ENCODE data around the gene CNOT6. TPM values are rescaled to one million over a fixed set of nuclear protein-coding genes. Genes with fewer than 3 reads are reported as not detected.

The CNOT6 gene
- total RNA-seq, 3 donors from 2014 or later = 29.5 to 33.0 (median 30.4) TPM

DNA sequence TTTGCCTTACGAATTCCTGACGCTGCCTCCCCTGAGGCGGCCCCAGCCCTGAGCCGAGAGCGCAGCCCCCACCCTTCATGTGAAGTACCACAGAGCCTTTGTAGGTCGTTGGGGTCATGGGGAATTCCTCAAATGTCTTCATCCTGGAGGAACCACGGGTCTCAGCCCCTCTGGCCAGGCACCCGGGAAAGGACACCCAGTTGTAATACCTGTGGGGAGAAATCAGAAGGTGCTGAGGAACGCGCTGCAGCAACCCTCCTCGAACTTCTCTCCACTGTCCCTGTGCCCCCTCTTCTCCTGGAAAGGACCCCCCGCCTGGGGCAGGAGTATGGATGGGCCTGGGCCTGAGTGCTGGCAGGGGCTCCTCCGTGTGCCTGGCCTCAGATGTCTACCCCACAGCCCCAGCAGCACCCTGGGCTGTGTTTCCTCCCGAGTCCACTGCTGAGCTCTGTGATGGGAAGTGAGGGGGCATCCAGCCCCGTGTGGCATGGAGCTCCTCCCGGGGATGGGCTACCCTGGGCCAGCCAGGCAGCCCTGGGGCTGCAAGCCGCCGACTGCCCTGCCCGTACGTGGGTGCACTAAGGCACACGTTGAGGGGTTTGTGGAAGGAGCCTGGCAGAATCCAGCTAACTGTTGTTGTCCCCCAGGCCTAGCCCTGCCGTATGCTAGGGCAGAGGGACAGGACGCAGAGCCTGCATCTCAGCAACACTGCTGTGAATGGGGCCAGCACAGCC lies 115.8 kb downstream of the CNOT6 start:
- no peak overlapping the region for H3K4me3 Mint-ChIP-seq
- DNase-seq = no peak
- no peaks in the 10 kb centered on the region for H3K27me3 Mint-ChIP-seq (ENCODE audit: low read depth)
- no peaks in the 10 kb centered on the region for H3K36me3 Mint-ChIP-seq (ENCODE audit: insufficient read depth)
- no peak for ATAC-seq
- no peaks in the 10 kb centered on the region for H3K4me1 Mint-ChIP-seq (ENCODE audit: low read depth)
- H3K9me3 Mint-ChIP-seq = no peaks in the 10 kb centered on the region

DNA sequence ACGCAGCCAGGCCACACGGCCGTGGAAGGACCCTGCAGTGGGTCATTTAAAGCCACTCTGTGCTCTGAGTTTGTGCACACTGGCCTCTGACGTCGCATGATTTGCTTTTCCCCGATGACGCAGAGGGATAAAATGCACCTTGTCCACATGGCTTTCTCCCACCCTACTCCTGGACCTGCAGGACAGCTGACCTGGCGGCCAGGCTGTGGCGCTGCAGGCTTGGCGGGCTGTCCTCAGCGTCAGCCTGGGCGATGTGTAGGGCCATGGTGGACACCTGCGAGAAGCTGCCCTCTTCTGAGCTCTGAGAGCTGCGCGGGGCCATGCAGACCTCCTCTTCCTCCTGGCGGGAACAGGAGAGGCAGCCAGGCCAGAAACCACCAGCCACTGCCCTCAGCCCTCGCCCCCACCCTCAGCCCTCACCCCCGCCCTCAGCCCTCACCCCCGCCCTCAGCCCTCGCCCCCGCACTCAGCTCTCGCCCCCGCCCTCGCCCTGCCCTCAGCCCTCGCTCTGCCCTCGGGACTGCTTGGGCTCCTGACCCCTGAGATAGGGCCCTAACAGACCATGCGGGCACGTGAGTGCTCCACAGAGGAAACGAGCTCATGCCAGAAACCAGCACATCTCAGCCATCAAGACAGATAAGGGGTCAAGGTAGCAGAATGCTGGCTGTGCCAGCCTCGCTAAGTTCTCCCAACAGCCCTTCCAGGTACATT lies 117.1 kb downstream of the CNOT6 start:
- no peak for ATAC-seq
- Mint-ChIP-seq H3K27me3 (ENCODE audit: low read depth) (no peaks in the 10 kb centered on the region), H3K4me1 (ENCODE audit: low read depth) (no peaks in the 10 kb centered on the region), H3K36me3 (ENCODE audit: insufficient read depth) (no peaks in the 10 kb centered on the region), H3K4me3 (no peak overlapping the region), H3K9me3 (no peaks in the 10 kb centered on the region)
- DNase-seq = no peak

DNA sequence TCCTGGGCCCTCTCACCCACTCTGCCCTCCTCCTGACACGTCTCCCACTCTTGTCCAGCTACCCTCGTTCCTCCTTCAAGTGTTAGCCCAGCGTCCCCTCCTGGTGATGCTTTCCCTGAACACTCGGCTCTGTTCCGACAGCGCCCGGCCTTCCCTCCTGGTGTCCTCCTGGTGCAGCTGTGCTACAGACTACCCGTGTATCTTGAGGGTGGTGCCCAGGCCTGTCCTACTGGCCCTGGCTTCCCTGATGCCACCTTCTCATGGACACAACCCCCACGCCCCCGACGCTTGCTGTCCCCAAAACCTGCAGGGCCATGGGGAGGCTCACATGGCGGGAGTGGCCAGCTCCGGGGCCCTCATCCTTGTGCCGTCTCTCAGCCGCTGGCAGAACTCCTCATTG lies 118.5 kb downstream of the CNOT6 start:
- Mint-ChIP-seq H3K9me3 (no peaks in the 10 kb centered on the region), H3K27me3 (ENCODE audit: low read depth) (no peaks in the 10 kb centered on the region), H3K4me3 (no peak overlapping the region), H3K4me1 (ENCODE audit: low read depth) (no peaks in the 10 kb centered on the region), H3K36me3 (ENCODE audit: insufficient read depth) (no peaks in the 10 kb centered on the region)
- no peak for ATAC-seq
- no peak for DNase-seq

DNA sequence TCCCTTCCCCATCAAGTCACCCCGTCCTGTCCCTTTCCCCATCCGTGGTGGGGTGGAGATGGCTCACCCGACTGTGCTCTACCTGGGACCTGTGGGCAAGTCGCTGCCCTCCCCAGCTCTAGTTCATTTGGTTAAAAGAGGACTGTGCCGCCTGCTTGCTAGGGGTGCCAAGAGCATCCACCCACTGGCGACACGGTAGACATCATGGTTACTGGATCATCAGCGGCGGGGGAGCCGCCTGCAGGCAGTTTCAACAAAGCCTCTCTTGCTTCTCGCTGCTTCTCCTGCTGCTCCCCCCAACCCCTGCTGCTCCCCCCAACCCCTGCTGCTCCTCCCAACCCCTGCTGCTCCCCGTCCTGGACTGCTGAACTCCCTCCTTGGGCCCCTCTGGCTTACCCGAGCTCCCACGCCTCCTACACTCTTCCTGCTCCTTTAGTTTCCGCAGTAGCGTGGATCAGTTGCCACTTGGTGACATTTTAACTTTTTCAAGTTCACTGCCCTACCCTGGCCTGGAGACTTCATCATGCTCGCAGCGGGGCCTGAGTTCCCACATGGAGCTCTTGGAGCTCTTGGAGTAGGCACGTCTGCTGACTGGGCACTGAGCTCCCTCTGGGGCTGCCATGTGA lies 119.1 kb downstream of the CNOT6 start:
- Mint-ChIP-seq H3K4me3 (no peak overlapping the region), H3K9me3 (no peaks in the 10 kb centered on the region), H3K27me3 (ENCODE audit: low read depth) (peaks cover under 1% of the 10 kb centered on the region), H3K4me1 (ENCODE audit: low read depth) (no peaks in the 10 kb centered on the region), H3K36me3 (ENCODE audit: insufficient read depth) (no peaks in the 10 kb centered on the region)
- DNase-seq (no peak), ATAC-seq (no peak)

DNA sequence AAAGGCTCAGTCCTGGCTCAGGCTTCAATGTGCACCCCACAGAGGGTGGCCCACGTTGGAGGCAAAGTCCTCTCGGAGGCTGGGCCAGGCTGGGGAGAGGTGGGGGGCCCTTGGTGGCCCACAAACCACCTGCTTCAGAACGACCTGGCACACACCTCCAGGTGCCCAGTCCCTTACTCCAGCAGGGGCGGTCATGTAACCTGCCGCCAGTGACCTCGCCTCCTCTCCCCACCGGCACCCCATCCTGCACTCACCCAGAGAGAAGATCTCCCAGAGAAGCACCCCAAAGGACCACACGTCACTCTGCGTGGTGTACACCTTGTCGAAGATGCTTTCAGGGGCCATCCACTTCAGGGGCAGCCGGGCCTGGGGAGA lies 119.6 kb downstream of the CNOT6 start:
- Mint-ChIP-seq H3K27me3 (ENCODE audit: low read depth) (peaks cover 2% of the 10 kb centered on the region), H3K4me3 (no peak overlapping the region), H3K36me3 (ENCODE audit: insufficient read depth) (no peaks in the 10 kb centered on the region), H3K4me1 (ENCODE audit: low read depth) (no peaks in the 10 kb centered on the region), H3K9me3 (no peaks in the 10 kb centered on the region)
- no peak for ATAC-seq
- no peak for DNase-seq

DNA sequence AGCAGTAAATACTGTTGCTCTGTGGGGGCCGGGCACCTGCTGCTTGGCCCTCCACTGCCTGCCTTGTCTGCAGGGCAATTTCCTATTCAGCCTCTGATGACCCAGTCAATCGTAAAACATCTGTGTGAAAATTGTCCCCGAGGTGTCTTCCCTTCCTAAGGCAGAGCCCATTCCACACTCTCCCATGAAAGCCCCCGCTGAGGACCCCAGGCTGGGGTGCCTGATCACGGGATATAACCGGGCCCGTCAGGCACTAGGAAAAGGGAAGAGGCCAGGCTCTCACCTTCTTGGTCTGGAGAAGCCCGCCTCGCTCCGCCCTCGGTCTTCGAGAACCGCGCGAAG lies 124.3 kb downstream of the CNOT6 start:
- DNase-seq (no peak), ATAC-seq (no peak)
- Mint-ChIP-seq H3K36me3 (ENCODE audit: insufficient read depth) (no peaks in the 10 kb centered on the region), H3K27me3 (ENCODE audit: low read depth) (peaks cover 4% of the 10 kb centered on the region), H3K9me3 (no peaks in the 10 kb centered on the region), H3K4me1 (ENCODE audit: low read depth) (peaks cover 4% of the 10 kb centered on the region), H3K4me3 (peak overlapping the region; percentile 19)

DNA sequence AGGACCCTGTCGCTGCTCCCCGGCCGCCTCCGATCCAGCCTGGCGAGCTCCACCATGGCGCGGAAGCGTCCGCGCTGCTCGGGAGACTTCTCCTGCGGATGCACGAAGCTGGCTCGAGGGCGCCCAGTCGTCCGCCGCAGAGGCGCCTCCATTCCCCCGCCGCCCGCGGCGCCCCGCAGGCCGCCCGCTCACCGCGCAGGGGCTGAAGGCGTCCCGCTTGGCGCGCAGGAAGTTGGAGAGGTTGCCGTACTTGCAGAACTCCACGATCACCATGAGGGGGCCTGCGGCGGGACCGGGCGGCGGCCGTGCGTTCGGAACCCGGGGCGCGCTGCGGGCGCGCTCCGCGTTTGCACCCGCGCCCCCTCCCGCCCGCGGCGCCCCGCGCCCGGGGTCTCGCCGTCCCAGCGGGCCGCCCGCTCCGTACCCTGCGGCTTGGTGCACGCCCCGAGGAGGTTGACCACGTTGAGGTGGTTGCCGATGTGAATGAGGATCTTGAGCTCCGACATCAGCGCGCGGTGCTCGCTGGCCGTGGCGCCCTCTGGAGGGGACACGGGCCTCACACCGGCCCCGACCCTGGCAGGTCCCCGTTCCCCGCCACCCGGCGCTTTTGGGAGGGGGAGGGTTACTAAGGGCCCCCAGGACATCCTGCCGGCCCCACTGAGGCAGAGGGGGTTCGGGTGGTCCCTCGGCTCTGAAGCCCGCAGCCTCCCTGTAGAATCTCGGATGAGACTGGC lies 124.8 kb downstream of the CNOT6 start:
- Mint-ChIP-seq H3K9me3 (no peaks in the 10 kb centered on the region), H3K4me3 (peak overlapping the region; percentile 21), H3K4me1 (ENCODE audit: low read depth) (peaks cover 9% of the 10 kb centered on the region), H3K27me3 (ENCODE audit: low read depth) (peaks cover 4% of the 10 kb centered on the region), H3K36me3 (ENCODE audit: insufficient read depth) (no peaks in the 10 kb centered on the region)
- peak; percentile 81 to 87 for ATAC-seq
- no peak for DNase-seq

DNA sequence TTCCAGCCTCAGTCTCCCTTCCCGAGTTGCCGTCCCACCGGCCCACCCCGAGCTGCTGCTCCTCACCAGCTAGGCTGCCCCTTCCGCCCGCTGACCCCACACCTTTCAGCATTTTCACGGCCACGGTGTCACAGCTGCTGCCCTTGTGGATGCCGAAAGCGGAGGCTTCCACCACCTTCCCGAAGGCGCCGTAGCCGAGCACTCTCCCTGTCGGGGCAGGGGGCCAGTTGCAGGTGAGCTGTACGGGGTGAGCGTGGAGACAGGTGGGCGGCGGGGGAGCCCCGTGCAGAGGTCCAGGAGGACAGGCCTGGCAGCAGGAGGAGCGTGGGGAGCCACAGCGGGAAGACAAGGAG lies 125.4 kb downstream of the CNOT6 start:
- Mint-ChIP-seq H3K9me3 (no peaks in the 10 kb centered on the region), H3K27me3 (ENCODE audit: low read depth) (peaks cover 4% of the 10 kb centered on the region), H3K4me1 (ENCODE audit: low read depth) (peaks cover 9% of the 10 kb centered on the region), H3K4me3 (no peak overlapping the region), H3K36me3 (ENCODE audit: insufficient read depth) (no peaks in the 10 kb centered on the region)
- ATAC-seq (no peak), DNase-seq (no peak)

DNA sequence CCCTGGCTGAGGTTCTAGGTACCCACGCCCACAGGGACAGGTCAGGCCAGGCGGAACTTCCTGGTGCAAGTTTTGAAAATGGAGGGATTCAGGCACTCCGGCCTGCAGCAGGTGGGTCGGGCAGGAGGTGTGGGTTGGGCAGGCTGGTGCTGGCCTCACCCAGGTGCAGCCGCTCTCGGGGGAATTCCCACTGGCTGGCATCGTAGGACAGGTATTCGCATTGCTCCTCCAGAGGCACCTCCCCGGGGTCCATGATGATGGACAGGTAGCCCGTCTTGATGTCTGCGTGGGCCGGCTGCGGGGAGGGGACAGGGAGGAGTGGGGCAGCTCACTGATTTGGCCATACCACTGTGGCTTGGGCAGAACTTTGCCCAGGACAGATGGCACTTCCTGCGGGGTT lies 125.8 kb downstream of the CNOT6 start:
- DNase-seq (no peak), ATAC-seq (no peak)
- peaks cover 11% of the 10 kb centered on the region for H3K4me1 Mint-ChIP-seq (ENCODE audit: low read depth)
- H3K36me3 Mint-ChIP-seq (ENCODE audit: insufficient read depth) = no peaks in the 10 kb centered on the region
- H3K9me3 Mint-ChIP-seq = no peaks in the 10 kb centered on the region
- H3K4me3 Mint-ChIP-seq = no peak overlapping the region
- H3K27me3 Mint-ChIP-seq (ENCODE audit: low read depth) = peaks cover 4% of the 10 kb centered on the region

DNA sequence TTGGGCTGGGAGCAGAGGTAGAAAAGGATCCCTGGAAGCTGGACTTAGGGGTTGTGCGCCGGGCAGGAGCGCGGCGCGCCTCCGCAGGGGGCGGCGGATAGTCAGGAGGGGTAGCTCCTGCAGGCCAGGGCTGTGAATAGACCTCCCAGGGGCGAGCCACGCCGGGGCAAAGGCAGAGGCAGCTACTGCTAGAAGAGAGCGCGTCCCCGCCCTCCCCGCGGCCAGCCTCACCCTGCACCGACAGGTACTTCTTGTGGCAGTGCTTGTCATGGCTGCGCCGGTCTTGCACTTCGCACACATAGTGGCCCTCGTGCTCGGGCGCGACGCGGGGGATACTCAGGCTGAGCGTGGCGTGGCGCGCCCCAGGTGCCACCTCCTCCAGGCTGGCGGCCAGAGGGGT lies 127.1 kb downstream of the CNOT6 start:
- Mint-ChIP-seq H3K9me3 (no peaks in the 10 kb centered on the region), H3K4me3 (no peak overlapping the region), H3K4me1 (ENCODE audit: low read depth) (peaks cover 11% of the 10 kb centered on the region), H3K36me3 (ENCODE audit: insufficient read depth) (no peaks in the 10 kb centered on the region), H3K27me3 (ENCODE audit: low read depth) (peaks cover 4% of the 10 kb centered on the region)
- ATAC-seq (no peak), DNase-seq (no peak)

DNA sequence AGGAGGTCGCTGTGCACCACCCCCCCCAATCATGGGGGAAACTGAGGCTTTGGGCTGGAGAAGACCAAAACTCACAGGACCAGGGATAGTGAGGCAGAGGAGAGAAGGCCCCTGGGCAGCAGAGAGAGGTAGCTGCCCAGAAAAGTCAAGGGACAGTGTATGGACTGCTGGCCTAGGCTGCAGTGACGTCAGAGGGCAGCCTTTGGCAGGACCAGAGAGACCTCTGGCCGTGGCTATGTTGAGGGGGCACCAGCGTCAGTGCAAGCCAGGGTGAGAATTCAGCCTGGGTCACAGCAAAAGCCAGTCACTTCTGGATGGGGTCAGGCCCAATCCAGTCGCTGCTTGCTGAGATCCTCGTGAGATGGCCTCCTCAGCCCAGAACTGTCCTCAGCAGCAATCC lies 128.7 kb downstream of the CNOT6 start:
- Mint-ChIP-seq H3K4me1 (ENCODE audit: low read depth) (peaks cover 11% of the 10 kb centered on the region), H3K27me3 (ENCODE audit: low read depth) (peaks cover 4% of the 10 kb centered on the region), H3K4me3 (no peak overlapping the region), H3K9me3 (no peaks in the 10 kb centered on the region), H3K36me3 (ENCODE audit: insufficient read depth) (no peaks in the 10 kb centered on the region)
- ATAC-seq = no peak
- no peak for DNase-seq

DNA sequence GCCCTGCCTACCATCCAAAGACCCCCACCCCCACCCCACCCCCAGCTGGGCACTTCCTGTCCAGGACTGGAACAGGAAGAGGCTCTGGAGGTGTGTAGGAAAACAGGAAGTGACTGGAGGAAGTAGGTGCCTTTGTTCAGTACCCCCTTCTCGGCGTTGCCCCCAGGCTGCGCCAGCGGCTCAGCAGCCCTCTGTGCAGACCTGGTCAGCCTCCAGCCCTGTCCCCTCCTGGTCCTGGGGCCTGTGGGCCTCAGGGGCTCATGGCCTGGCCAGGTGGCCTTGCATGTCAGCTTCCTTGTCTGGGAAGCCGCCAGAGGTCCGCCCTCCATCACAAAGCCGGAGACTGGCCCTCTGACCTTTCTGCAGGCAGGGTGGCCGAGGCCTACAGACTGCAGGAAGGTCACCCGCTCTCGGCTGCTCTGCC lies 129.2 kb downstream of the CNOT6 start:
- Mint-ChIP-seq H3K4me1 (ENCODE audit: low read depth) (peaks cover 11% of the 10 kb centered on the region), H3K9me3 (no peaks in the 10 kb centered on the region), H3K4me3 (no peak overlapping the region), H3K27me3 (ENCODE audit: low read depth) (peaks cover 2% of the 10 kb centered on the region), H3K36me3 (ENCODE audit: insufficient read depth) (no peaks in the 10 kb centered on the region)
- DNase-seq (no peak), ATAC-seq (no peak)

DNA sequence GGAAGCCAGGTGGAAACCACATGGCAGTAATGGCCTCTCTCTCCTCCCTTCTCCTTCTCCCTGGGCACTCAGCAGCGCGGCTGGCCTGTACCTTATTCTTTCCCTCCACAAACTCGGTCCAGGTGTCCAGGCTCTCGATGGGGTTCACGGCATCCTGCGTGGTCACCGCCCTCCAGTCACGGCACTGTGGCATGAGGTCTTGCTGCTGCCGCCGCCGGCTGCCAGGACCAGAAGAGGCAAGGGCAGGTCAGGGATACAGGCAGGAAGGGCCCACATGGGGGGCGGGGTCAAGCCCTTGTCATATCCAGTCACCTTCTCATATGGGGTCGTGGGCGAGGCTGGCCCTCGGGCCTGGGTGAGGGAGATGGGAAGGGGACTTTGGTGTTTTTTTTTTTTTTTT lies 129.7 kb downstream of the CNOT6 start:
- no peak overlapping the region for H3K4me3 Mint-ChIP-seq
- DNase-seq (no peak), ATAC-seq (no peak)
- H3K4me1 Mint-ChIP-seq (ENCODE audit: low read depth) = peaks cover 11% of the 10 kb centered on the region
- no peaks in the 10 kb centered on the region for H3K9me3 Mint-ChIP-seq
- no peaks in the 10 kb centered on the region for H3K36me3 Mint-ChIP-seq (ENCODE audit: insufficient read depth)
- H3K27me3 Mint-ChIP-seq (ENCODE audit: low read depth) = peaks cover 2% of the 10 kb centered on the region

DNA sequence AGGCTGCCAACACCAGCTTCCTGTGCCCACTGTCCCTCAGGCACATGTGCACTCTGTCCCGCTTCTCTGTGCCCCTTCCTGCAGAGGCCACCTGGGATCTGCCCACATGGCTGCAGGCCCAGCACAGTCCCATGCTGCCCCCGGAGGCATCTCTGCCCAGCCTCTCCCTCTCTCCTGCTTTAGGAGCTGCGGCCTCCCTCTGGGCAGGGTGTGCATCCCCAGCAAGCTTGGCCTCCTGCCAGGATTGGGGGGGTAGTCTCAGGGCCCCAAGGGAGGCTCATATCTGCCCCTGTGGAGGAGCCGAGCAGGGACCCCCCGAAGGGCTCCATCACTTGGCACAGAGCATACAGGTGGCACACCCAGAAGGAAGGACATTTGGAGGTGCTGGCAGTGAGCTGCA lies 130.4 kb downstream of the CNOT6 start:
- DNase-seq = no peak
- H3K36me3 Mint-ChIP-seq (ENCODE audit: insufficient read depth) = no peaks in the 10 kb centered on the region
- peaks cover 2% of the 10 kb centered on the region for H3K27me3 Mint-ChIP-seq (ENCODE audit: low read depth)
- H3K4me1 Mint-ChIP-seq (ENCODE audit: low read depth) = peaks cover 11% of the 10 kb centered on the region
- H3K9me3 Mint-ChIP-seq = no peaks in the 10 kb centered on the region
- no peak overlapping the region for H3K4me3 Mint-ChIP-seq
- no peak for ATAC-seq
